HG02642 (cell line): Measurements from ENCODE around the gene ZDHHC11.
"Not testable (repeated sequence)": the region's sequence is repeated elsewhere in the genome, so short reads cannot be mapped to it uniquely, and the experiment has no call there.

ENCODE experiments used
- ATAC-seq: cut with Tn5 transposase; IDR thresholded peaks from one replicate; pipeline ENCODE4 v1.9.1; 2021; ENCODE audit warnings: mild to moderate bottlenecking; ENCODE audit not compliant: unreplicated experiment, poor library complexity

The ZDHHC11 gene

GRCh38 chr5:845676-846601 is 4.8 kb downstream of the ZDHHC11 start:
- not testable (repeated sequence) for ATAC-seq

DNA sequence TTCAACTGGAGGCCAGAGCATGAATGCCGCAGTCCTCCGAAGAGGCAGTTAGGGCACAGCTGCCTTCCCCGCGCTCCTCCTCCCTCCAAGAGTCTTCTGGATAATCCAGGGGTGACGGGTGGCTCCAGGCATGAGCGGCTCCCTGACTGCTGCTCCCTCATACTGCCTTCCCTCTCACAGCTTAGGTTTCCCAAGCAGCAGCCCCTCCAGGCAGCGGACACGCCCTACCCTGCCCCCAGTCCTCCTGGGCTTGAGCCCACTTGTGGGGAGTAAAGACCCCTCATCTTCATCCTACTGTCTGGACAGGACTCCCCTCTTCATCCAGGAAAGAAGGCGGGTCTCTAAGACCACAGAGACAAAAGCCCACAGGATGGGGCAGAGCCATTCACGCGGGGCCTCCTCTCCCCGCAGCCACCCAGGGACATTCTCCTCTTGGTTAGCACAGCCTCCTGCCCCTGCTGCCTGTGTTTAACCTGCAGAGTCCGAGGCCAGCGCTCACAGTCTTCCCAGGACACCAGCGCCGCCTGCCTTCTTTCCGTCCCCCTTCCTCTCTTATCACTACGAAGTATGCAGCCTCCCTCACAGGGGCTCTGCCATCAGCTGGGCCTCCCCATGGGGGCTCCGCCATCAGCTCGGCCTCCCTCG is 5.6 kb downstream of the ZDHHC11 start:
- ATAC-seq = not testable (repeated sequence)

GRCh38 chr5:844426-844825 is 6.4 kb downstream of the ZDHHC11 start:
- not testable (repeated sequence) for ATAC-seq

- not testable (repeated sequence) for ATAC-seq
Observed at GRCh38 chr5:843926-844325, 6.9 kb downstream of the ZDHHC11 start.

DNA sequence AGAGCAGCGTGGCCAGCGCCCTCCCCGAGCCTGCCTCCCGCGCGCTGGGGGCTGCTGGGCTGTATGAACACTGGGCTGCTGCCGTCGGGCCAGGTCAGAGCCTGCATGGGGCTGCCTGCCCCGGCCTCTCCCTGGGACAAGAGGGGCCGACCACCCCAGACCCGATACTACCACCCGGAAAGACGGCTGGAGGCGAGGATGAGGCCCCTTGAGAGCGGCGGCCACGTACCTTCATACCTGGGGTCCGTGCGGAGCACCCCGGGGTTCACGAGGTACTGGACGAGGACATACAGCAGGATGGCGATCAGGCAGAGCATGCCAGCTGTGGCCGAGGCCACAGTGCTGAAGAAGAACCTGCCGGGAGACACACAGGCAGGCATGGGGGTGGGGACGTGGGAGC is 7.4 kb downstream of the ZDHHC11 start:
- ATAC-seq = not testable (repeated sequence)

GRCh38 chr5:842402-843221 is 8.2 kb downstream of the ZDHHC11 start:
- not testable (repeated sequence) for ATAC-seq

DNA sequence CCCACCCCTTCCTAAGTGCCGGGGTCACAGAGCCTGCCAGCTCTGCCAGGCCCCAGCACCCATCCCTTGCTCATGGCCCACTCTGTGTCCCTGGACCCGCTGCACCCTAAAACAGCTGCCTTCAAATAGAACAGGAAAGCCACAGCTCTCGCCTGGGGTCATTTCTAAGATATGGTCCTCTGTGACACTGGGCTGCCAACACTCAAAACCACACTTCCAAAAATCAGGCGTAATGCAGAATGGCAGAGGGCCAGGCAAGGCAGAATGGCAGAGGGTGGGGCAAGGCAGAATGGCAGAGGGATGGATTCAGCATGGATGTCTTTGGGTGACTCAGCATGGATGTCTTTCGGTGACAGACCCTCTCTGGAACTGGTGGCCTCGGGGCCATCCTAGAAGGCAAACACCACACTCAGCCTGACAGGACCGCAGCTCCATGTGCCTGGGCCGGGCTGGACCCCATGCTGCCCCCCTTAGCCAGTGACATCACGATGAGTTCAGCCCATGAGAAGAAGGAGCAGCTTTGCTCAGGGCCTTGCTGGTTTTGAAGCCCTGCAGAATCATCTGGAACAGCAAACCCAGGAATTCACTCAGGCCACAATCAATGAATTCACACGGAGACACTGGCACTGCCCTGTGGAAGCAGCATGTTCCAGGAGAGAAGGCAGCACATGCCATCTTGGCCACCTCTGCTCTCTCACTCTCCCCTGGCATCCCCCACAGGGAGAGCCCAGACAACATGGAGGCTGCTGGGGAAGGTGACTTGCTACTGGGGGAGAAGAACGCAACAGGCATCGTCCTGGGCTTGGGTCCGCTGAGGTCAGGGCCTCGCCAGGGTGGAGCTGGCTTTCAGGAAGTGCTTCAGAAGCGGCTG is 9.0 kb downstream of the ZDHHC11 start:
- ATAC-seq = not testable (repeated sequence)

DNA sequence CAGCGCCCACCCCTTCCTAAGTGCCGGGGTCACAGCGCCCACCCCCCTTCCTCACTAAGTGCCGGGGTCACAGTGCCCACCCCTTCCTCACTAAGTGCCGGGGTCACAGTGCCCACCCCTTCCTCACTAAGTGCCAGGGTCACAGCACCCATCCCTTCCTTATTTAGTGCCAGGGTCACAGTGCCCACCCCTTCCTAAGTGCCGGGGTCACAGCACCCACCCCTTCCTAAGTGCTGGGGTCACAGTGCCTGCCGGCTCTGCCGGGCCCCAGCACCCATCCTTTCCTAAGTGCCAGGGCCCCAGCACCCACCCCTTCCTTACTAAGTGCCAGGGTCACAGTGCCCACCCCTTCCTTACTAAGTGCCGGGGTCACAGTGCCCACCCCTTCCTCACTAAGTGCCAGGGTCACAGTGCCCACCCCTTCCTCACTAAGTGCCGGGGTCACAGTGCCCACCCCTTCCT is 9.8 kb downstream of the ZDHHC11 start:
- not testable (repeated sequence) for ATAC-seq

DNA sequence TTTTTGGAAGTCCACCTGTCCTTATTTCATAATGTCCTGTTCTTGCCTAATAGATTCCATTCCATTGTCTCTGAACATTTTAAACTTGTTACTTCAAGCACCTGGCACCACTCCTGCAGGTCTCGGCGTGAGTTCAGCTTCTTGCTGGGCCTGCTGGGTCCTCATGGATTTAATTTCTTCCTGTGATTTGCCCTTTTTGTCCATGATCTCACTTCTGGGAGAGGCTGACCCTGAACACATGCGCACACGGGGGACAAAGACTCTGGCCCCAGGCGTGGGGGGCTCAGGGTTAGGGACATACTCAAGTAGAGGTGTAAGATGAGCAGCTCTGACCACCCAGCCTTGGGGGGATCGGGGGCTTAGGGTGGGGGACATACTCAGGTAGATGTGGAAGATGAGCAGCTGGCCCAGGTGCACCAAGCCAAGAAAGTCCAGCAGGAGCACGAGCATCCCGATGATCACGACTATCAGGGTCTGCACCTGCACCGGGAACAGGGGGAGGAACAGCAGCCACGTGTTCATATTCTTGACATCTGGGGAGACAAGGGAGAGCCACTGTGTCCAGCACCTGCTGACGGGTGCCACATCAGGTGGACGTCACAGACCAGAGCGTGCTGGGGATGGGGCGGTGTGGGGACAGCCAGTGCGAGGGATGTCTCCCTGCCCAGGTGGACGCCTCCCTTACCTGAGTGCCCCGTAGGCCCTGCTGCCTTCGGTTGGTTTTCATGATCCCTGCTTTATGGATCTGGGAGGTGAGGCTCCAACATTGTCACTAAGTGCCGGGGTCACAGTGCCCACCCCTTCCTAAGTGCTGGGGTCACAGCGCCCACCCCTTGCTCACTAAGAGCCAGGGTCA is 10.4 kb downstream of the ZDHHC11 start:
- not testable (repeated sequence) for ATAC-seq

- ATAC-seq = not testable (repeated sequence)
Observed at GRCh38 chr5:838431-838851, 12.3 kb downstream of the ZDHHC11 start.

- not testable (repeated sequence) for ATAC-seq
Observed at GRCh38 chr5:837621-838121, 13.1 kb downstream of the ZDHHC11 start.

DNA sequence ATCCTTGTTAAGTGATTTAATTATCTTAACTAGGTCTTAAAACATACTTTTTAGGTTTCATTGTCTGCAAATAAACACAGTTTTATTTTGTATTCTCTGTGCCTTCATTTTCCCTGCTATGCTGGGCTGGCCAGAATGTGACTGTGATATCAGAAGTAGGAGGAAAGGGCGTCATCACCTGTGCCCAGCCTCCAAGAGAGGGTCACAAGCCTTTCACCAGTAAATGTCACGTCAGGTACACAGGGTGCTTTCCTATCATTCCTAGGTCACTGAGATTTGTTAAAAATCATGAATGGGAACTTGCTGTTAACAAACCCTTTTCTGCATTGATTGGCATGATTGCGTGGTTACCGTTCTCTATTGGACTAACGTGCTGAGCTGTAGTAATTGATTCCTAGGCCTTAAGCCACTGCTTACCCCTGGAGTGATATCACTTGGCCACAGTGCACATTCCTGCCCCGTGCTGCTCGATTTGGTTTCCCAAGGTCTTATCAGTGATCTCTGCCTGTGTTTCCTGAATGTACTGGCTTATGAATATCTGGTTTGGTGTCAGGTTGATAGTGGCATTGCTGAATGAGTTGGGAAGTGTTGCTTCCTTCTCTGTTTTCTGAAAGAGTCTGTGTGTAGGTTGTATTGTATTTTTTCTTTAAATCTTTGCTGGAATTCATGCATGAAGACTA is 14.7 kb downstream of the ZDHHC11 start:
- not testable (repeated sequence) for ATAC-seq

DNA sequence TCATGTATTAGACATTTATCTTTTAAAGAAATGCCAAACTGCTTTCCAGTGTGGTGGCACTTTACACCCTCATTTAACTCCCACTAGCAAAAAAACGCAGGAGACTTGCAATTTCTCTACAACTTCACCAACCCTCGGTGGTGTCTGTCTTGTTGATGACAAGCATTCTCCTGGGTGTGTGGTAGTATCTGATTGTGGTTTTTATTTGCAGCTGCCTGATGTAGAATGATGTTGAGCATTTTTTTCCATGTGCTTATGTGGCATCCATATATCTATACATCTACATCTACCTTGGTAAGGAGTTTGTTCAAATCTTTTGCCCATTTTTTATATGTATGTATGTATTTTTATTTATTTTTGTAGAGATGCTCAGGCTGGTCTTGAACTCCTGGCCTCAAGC is 16.8 kb downstream of the ZDHHC11 start:
- not testable (repeated sequence) for ATAC-seq

DNA sequence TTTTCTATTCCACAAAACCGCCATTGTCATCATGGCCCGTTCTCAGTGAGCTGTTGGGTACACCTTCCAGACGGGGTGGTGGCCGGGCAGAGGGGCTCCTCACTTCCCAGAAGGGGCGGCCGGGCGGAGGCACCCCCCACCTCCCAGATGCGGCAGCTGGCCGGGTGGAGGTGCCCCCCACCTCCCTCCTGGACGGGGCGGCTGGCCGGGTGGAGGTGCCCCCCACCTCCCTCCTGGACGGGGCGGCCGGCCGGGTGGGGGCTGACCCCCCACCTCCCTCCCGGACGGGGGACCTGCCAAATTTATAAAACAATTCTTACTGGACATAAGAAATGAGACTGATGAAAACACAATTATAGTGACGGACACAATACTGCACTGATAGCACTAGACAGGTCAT is 22.6 kb downstream of the ZDHHC11 start:
- not testable (repeated sequence) for ATAC-seq

- not testable (repeated sequence) for ATAC-seq
Observed at GRCh38 chr5:825544-825943, 25.2 kb downstream of the ZDHHC11 start.

- no peak for ATAC-seq
Observed at GRCh38 chr5:821504-821903, 29.3 kb downstream of the ZDHHC11 start.

DNA sequence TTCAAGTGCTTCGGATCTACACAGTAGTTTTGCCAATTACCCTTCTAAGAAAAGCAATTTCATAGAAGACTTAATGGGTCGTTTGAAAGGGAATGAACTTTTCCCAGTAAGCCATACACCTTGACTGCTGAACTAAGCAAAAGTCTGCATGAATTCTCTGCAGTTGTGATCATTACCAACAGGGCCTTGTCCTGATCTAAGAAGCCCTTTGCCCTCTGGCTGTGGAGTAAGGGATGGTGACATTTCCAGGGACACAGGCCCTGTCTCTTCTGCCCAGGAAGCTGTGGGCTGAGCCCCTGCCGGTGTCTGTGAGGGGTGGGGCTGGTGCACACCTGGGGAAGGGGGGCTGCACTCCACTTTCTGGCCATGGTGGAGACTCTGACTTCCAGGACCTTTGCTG is 30.5 kb downstream of the ZDHHC11 start:
- no peak for ATAC-seq

DNA sequence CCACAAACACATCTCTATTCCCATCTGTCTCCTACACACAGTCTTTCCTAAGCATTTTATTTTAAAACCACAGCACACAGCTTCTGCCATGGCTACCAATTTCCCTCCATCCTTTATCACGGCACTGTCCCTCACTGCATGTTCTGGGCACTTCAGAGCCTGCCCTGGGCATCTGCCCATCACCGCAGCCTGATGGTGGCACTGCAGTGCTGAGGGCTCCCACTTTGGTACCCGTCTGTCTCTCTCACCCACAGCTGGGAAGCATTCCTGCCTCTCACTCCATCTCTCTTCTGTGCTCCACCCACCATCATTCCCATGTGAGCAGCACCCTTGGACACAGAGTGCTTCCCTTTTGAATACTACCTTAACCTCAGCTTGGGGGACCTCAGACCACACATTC is 31.7 kb downstream of the ZDHHC11 start:
- ATAC-seq = no peak
